ENCODE results near the gene NCKAP5L. TPM values are rescaled to one million over a fixed set of nuclear protein-coding genes. Genes with fewer than 3 reads are reported as not detected.
"Not testable (repeated sequence)": the region's sequence is repeated elsewhere in the genome, so short reads cannot be mapped to it uniquely, and the experiment has no call there.

NCKAP5L gene
- total RNA-seq, 2 donors from 2014 or later = 2.4 to 4.1 TPM

- Histone ChIP-seq H3K4me3 (no peak overlapping the region), H3K9ac (ENCODE audit: low read depth in 2 of 2, low read length in 2 of 2) (no peak overlapping the region), H3K27me3 (no peaks in the 10 kb centered on the region), H3K36me3 (no peaks in the 10 kb centered on the region), H3K9me3 (no peaks in the 10 kb centered on the region), H3K27ac (no peak overlapping the region), H3K4me1 (no peaks in the 10 kb centered on the region)
- no peak for TF ChIP-seq CTCF (IDR thresholded peaks at IDR 0.05)
- intact Hi-C loops (cut with DNase I) = no loop called here
- no peak for DNase-seq
These were observed 45.2 kb upstream of the NCKAP5L start for GRCh38 chr12:49873361-49873934.

- H3K27me3 ChIP-seq = no peaks in the 10 kb centered on the region
- intact Hi-C loops (cut with DNase I) = no loop called here
- H3K4me3 ChIP-seq = no peak overlapping the region
- H3K9ac ChIP-seq (ENCODE audit: low read depth in 2 of 2, low read length in 2 of 2) = no peak overlapping the region
- peaks cover under 1% of the 10 kb centered on the region for H3K4me1 ChIP-seq
- H3K27ac ChIP-seq = no peak overlapping the region
- no peaks in the 10 kb centered on the region for H3K36me3 ChIP-seq
- TF ChIP-seq CTCF (IDR thresholded peaks at IDR 0.05) = no peak
- H3K9me3 ChIP-seq = no peaks in the 10 kb centered on the region
- DNase-seq = no peak
These were observed 44.6 kb upstream of the NCKAP5L start for GRCh38 chr12:49872781-49873181.

- Histone ChIP-seq H3K27ac (no peak overlapping the region), H3K4me3 (no peak overlapping the region), H3K36me3 (no peaks in the 10 kb centered on the region), H3K9ac (ENCODE audit: low read depth in 2 of 2, low read length in 2 of 2) (no peak overlapping the region), H3K4me1 (peaks cover 5% of the 10 kb centered on the region), H3K27me3 (no peaks in the 10 kb centered on the region), H3K9me3 (no peaks in the 10 kb centered on the region)
- intact Hi-C loops (cut with DNase I) = no loop called here
- DNase-seq = no peak
- TF ChIP-seq CTCF (IDR thresholded peaks at IDR 0.05) = no peak
These were observed 44.2 kb upstream of the NCKAP5L start for GRCh38 chr12:49872381-49872780.

GRCh38 chr12:49871811-49872251, 43.6 kb upstream of the NCKAP5L start:
- H3K36me3 ChIP-seq; H3K9ac ChIP-seq (ENCODE audit: low read depth in 2 of 2, low read length in 2 of 2); H3K27me3 ChIP-seq; H3K4me3 ChIP-seq; DNase-seq; intact Hi-C loops (cut with DNase I); H3K27ac ChIP-seq; H3K9me3 ChIP-seq; H3K4me1 ChIP-seq: not testable (repeated sequence)

- H3K9me3 ChIP-seq = no peaks in the 10 kb centered on the region
These were observed 43.0 kb upstream of the NCKAP5L start for GRCh38 chr12:49871263-49871561.

More at GRCh38 chr12:49871263-49871561, 43.0 kb upstream of the NCKAP5L start:
- intact Hi-C loops (cut with DNase I) = no loop called here
- H3K36me3 ChIP-seq = no peaks in the 10 kb centered on the region
- H3K9ac ChIP-seq (ENCODE audit: low read depth in 2 of 2, low read length in 2 of 2) = no peak overlapping the region
- no peak overlapping the region for H3K27ac ChIP-seq
- no peak for TF ChIP-seq CTCF (IDR thresholded peaks at IDR 0.05)
- no peak overlapping the region for H3K4me3 ChIP-seq
- no peak for DNase-seq
- H3K4me1 ChIP-seq = peaks cover 7% of the 10 kb centered on the region
- no peaks in the 10 kb centered on the region for H3K27me3 ChIP-seq
